Upper lobe of left lung (tissue), 4 donors: ENCODE measurements around the gene RAB25.

ENCODE experiments used
- POLR2A ChIP-seq, 4 donors: fragments of 450-650 bp; IDR thresholded peaks; one replicate each; pipeline ENCODE4 v1.5.1; 2016 to 2017; ENCODE audit warnings: antibody characterized with exemption in 4 of 4, mild to moderate bottlenecking in 2 of 4
- TF ChIP-seq, protein P1 (sequence below), 6 experiments: fragments of 450-650 bp in 4 of 6; fragments of 200-600 bp in 2 of 6; sonication (generic) in 2 of 6; IDR thresholded peaks; one replicate each; pipeline ENCODE4 v1.5.1; 2016 to 2019; ENCODE audit warnings: antibody characterized with exemption in 6 of 6

DNA sequence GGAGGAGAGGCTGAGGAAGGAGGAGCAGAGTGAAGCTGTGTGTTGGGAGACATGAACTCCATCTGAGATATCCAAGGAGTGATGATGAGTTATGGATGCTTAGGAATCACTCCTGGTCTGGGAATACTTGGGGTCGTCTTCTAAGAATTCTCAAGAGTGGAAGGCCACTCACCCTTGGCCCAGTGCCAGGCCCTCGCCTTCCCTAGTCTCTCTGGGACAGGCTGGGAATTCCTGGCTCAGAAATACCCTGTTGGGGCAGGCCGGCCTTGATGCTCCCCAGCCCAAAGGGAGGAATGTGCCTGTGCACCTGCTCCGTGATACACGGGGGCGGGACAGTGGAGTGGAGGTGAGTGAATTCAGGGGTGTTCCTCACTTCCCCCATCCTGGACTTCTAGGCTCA, 40.9 kb downstream of the RAB25 start:
- TF ChIP-seq POLR2A (IDR thresholded peaks at IDR 0.05) = no peak
- TF ChIP-seq, protein P1, sequence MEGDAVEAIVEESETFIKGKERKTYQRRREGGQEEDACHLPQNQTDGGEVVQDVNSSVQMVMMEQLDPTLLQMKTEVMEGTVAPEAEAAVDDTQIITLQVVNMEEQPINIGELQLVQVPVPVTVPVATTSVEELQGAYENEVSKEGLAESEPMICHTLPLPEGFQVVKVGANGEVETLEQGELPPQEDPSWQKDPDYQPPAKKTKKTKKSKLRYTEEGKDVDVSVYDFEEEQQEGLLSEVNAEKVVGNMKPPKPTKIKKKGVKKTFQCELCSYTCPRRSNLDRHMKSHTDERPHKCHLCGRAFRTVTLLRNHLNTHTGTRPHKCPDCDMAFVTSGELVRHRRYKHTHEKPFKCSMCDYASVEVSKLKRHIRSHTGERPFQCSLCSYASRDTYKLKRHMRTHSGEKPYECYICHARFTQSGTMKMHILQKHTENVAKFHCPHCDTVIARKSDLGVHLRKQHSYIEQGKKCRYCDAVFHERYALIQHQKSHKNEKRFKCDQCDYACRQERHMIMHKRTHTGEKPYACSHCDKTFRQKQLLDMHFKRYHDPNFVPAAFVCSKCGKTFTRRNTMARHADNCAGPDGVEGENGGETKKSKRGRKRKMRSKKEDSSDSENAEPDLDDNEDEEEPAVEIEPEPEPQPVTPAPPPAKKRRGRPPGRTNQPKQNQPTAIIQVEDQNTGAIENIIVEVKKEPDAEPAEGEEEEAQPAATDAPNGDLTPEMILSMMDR (IDR thresholded peaks at IDR 0.05) = no peak
